HCT116 (cell line): ENCODE results near the gene DCUN1D5. TPM values are rescaled to one million over a fixed set of nuclear protein-coding genes. Genes with fewer than 3 reads are reported as not detected.
A peak's percentile ranks its signal among the peaks of the same experiment; 100 is the strongest.

ENCODE experiments used
- ATAC-seq: fragments of 200-7000 bp; cut with Tn5 transposase; 2 replicates; pipeline ENCODE4 v1.9.1; 2020; ENCODE audit warnings: mild to moderate bottlenecking, moderate library complexity
- BruUV-seq: library from RNA; stranded (reverse); fragments of 400-500 nt; replicated peaks from 2 replicates; lab custom pipeline; 2021; lab: Mats Ljungman, UMichigan
- CTCF ChIA-PET: fragments of 300-600 bp; sonication (Branson Sonifier 250); formaldehyde crosslinking; loops from one replicate; lab custom pipeline; 2021; ENCODE audit warnings: antibody characterized with exemption; lab: Charles Lee
- POLR2A ChIA-PET: fragments of 300-600, 350-600 bp; sonication (Branson Sonifier 250); formaldehyde crosslinking; loops from one replicate; lab custom pipeline; 2021; ENCODE audit warnings: antibody characterized with exemption; lab: Charles Lee
- RAD21 ChIA-PET, 2 experiments: fragments of 300-600 bp; sonication (Branson Sonifier 250); formaldehyde crosslinking; loops; one replicate each; lab custom pipeline; 2023; ENCODE audit warnings: low total read pairs in 2 of 2; ENCODE audit not compliant: uncharacterized antibody in 2 of 2, unreplicated experiment in 2 of 2, low non-redundant PET in 1 of 2; lab: Charles Lee
- DNase-seq: peaks from one replicate; pipeline ENCODE4 v3.0.0-alpha.2; 2010; ENCODE audit warnings: low read depth, low spot score
- H2AFZ ChIP-seq: fragments of 200-600 bp; shearing (Covaris generic), sonication (generic); 2 replicates; pipeline ENCODE4 v1.6.1; 2017; ENCODE audit warnings: low read depth, mixed run types, mixed read lengths, antibody characterized with exemption, low read length; ENCODE audit not compliant: poor library complexity, severe bottlenecking
- H3K27ac ChIP-seq: 2 replicates; pipeline ENCODE4 v1.5.1; 2012; ENCODE audit warnings: low read depth, low read length
- H3K27me3 ChIP-seq: fragments of 200-600 bp; sonication (generic); 2 replicates; pipeline ENCODE4 v1.6.1; 2016; ENCODE audit warnings: mixed run types, low read length, mixed read lengths; ENCODE audit not compliant: insufficient read depth
- H3K36me3 ChIP-seq, 2 experiments: fragments of 200-500 bp in 1 of 2; fragments of 200-600 bp in 1 of 2; sonication (Bioruptor generic) in 1 of 2; sonication (generic) in 1 of 2; 2 replicates each; pipeline versions ENCODE4 v1.5.1 to v1.6.1; 2014 to 2016; ENCODE audit warnings: low read length in 2 of 2, inconsistent platforms in 1 of 2, mixed read lengths in 1 of 2, mixed run types in 1 of 2; ENCODE audit not compliant: insufficient read depth in 2 of 2, control insufficient read depth in 1 of 2
- H3K4me1 ChIP-seq, 2 experiments: fragments of 200-600 bp in 1 of 2; sonication (generic) in 1 of 2; 2 replicates each; pipeline versions ENCODE4 v1.5.1 to v1.6.1; 2012 to 2017; ENCODE audit warnings: low read length in 2 of 2, inconsistent platforms in 1 of 2, mild to moderate bottlenecking in 1 of 2, mixed read lengths in 1 of 2, mixed run types in 1 of 2, moderate library complexity in 1 of 2; ENCODE audit not compliant: insufficient read depth in 2 of 2, control insufficient read depth in 1 of 2
- H3K4me2 ChIP-seq: fragments of 200-600 bp; sonication (generic); 2 replicates; pipeline ENCODE4 v1.6.1; 2017; ENCODE audit warnings: mixed run types, low read length, mixed read lengths
- H3K4me3 ChIP-seq, 2 experiments: fragments of 200-600 bp in 1 of 2; sonication (generic) in 1 of 2; replicated peaks in 1 of 2; 2 replicates each; pipeline ENCODE4 v1.5.1; 2011 to 2016; ENCODE audit warnings: low read length in 2 of 2, control low read depth in 1 of 2, low read depth in 1 of 2, mild to moderate bottlenecking in 1 of 2, mixed read lengths in 1 of 2, mixed run types in 1 of 2
- H3K79me2 ChIP-seq: fragments of 200-600 bp; sonication (generic); 2 replicates; pipeline ENCODE4 v1.6.1; 2017; ENCODE audit warnings: mild to moderate bottlenecking, mixed run types, low read length, moderate library complexity, mixed read lengths; ENCODE audit not compliant: insufficient read depth
- H3K9ac ChIP-seq: fragments of 200-600 bp; sonication (generic); 2 replicates; pipeline ENCODE4 v1.6.1; 2016; ENCODE audit warnings: low read length, mixed read lengths
- H3K9me2 ChIP-seq: fragments of 200-600 bp; sonication (generic), shearing (Covaris generic); 2 replicates; pipeline ENCODE4 v1.6.1; 2017; ENCODE audit warnings: mixed run types, mild to moderate bottlenecking, moderate library complexity; ENCODE audit not compliant: insufficient read depth
- H3K9me3 ChIP-seq, 2 experiments: fragments of 200-500 bp in 1 of 2; fragments of 200-600 bp in 1 of 2; sonication (Bioruptor generic) in 1 of 2; sonication (generic) in 1 of 2; 2 replicates each; pipeline ENCODE4 v1.6.1; 2014 to 2017; ENCODE audit warnings: low read length in 2 of 2, mixed read lengths in 2 of 2, inconsistent platforms in 1 of 2, low read depth in 1 of 2, mild to moderate bottlenecking in 1 of 2, mixed run types in 1 of 2, moderate library complexity in 1 of 2; ENCODE audit not compliant: control insufficient read depth in 1 of 2, insufficient read depth in 1 of 2
- H4K20me1 ChIP-seq: fragments of 200-600 bp; sonication (generic), shearing (Covaris generic); 2 replicates; pipeline ENCODE4 v1.6.1; 2017; ENCODE audit warnings: mixed run types, mild to moderate bottlenecking, moderate library complexity; ENCODE audit not compliant: insufficient read depth
- CBX3 ChIP-seq: IDR thresholded peaks from 2 replicates; pipeline ENCODE4 v1.6.1; 2012; ENCODE audit warnings: low read depth
- CTCF ChIP-seq, 3 experiments: fragments of 200-600 bp in 1 of 3; sonication (generic) in 1 of 3; IDR thresholded peaks in 2 of 3; conservative IDR thresholded peaks in 1 of 3; 2 replicates each; pipeline ENCODE4 v1.5.1; 2012 to 2017; ENCODE audit warnings: low read depth in 2 of 3, low read length in 2 of 3, antibody characterized with exemption in 1 of 3, borderline replicate concordance in 1 of 3, control low read depth in 1 of 3, mild to moderate bottlenecking in 1 of 3, mixed read lengths in 1 of 3, mixed run types in 1 of 3, moderate library complexity in 1 of 3; ENCODE audit not compliant: insufficient read depth in 1 of 3
- ELF1 ChIP-seq: IDR thresholded peaks from 2 replicates; pipeline ENCODE4 v1.6.1; 2012; ENCODE audit warnings: low read depth, borderline replicate concordance
- EZH2 ChIP-seq: fragments of 200-600 bp; sonication (generic); IDR thresholded peaks from 2 replicates; pipeline ENCODE4 v1.6.1; 2017; ENCODE audit warnings: antibody characterized with exemption, mixed run types
- FOSL1 ChIP-seq: IDR thresholded peaks from 2 replicates; pipeline ENCODE4 v1.6.1; 2012; ENCODE audit warnings: low read depth
- JUND ChIP-seq: IDR thresholded peaks from 2 replicates; pipeline ENCODE4 v1.6.1; 2012
- POLR2A ChIP-seq: IDR thresholded peaks from 2 replicates; pipeline ENCODE4 v1.7.0; 2011; ENCODE audit warnings: borderline replicate concordance; ENCODE audit not compliant: insufficient read depth, insufficient read length; ENCODE audit errors: extremely low read depth
- RAD21 ChIP-seq: IDR thresholded peaks from 2 replicates; pipeline ENCODE4 v1.6.1; 2012; ENCODE audit warnings: low read depth, mild to moderate bottlenecking
- SP1 ChIP-seq: IDR thresholded peaks from 2 replicates; pipeline ENCODE4 v1.6.1; 2012; ENCODE audit warnings: low read depth
- SRF ChIP-seq: IDR thresholded peaks from 2 replicates; pipeline ENCODE4 v1.6.1; 2012; ENCODE audit warnings: low read depth
- TCF7L2 ChIP-seq: IDR thresholded peaks from 2 replicates; pipeline ENCODE4 v1.7.0; 2011; ENCODE audit warnings: borderline replicate concordance, inconsistent platforms; ENCODE audit not compliant: insufficient read depth, insufficient read length; ENCODE audit errors: extremely low read depth
- YY1 ChIP-seq: IDR thresholded peaks from 2 replicates; pipeline ENCODE4 v1.6.1; 2011; ENCODE audit warnings: low read length, low read depth, moderate library complexity, mild to moderate bottlenecking; ENCODE audit not compliant: insufficient replicate concordance; ENCODE audit errors: extremely low read depth
- ZBTB33 ChIP-seq: IDR thresholded peaks from 2 replicates; pipeline ENCODE4 v1.6.1; 2011; ENCODE audit warnings: mild to moderate bottlenecking, low read length, moderate library complexity; ENCODE audit not compliant: insufficient replicate concordance; ENCODE audit errors: extremely low read depth
- ZFX ChIP-seq: fragments of 450-650 bp; IDR thresholded peaks from 2 replicates; pipeline ENCODE4 v1.6.1; 2017
- ZNF274 ChIP-seq: fragments of 200-500 bp; sonication (Bioruptor generic); IDR thresholded peaks from 2 replicates; pipeline ENCODE4 v1.6.1; 2014; ENCODE audit warnings: mild to moderate bottlenecking, low read depth, low read length, inconsistent platforms
- intact Hi-C: fragments of 100-400 bp; cut with micrococcal nuclease; formaldehyde crosslinking; loops from 2 replicates; pipeline ENCODE4 v1.10.0; 2022
- total RNA-seq: library from RNA; stranded (reverse); gene quantifications from one replicate; pipeline ENCODE4 v1.2.1, GENCODE V29; 2021; ENCODE audit not compliant: unreplicated experiment

DCUN1D5 gene
- total RNA-seq, 1 experiment from 2014 or later: 60.1 TPM

GRCh38 chr11:103110391-103110790, 18.4 kb upstream of the DCUN1D5 start:
- no peak overlapping the region for H3K9ac ChIP-seq
- ChIA-PET CTCF (no interaction called here), RAD21 (no interaction called here), POLR2A (no interaction called here)
- DNase-seq (no peak), ATAC-seq (no peak)
- peaks cover 0 to 7% of the 10 kb centered on the region in 2 experiments; a peak in 1 of 4 replicates for H3K4me1 ChIP-seq
- no peaks in the 10 kb centered on the region for H3K9me2 ChIP-seq
- no peak overlapping the region for H3K4me2 ChIP-seq
- no peaks in the 10 kb centered on the region for H3K27me3 ChIP-seq
- H3K27ac ChIP-seq: no peak overlapping the region
- intact Hi-C loops: no loop called here
- H3K9me3 ChIP-seq: no peaks in the 10 kb centered on the region
- no peak overlapping the region for H3K4me3 ChIP-seq
- no peaks in the 10 kb centered on the region for H3K79me2 ChIP-seq
- no peak overlapping the region for H2AFZ ChIP-seq
- BruUV-seq: no TSS peak
- TF ChIP-seq SP1 (no peak), CTCF (IDR thresholded peaks at IDR 0.05 in 2 of 3, conservative IDR thresholded peaks at IDR 0.05 in 1 of 3; ENCODE audit: borderline replicate concordance in 1 of 3, insufficient read depth in 1 of 3, low read depth in 2 of 3, low read length in 2 of 3) (peak in 1 of 3 experiments; percentile 19; a peak in 1 of 6 replicates)
- no peaks in the 10 kb centered on the region for H3K36me3 ChIP-seq
- H4K20me1 ChIP-seq: no peaks in the 10 kb centered on the region

- peaks cover 0 to 7% of the 10 kb centered on the region in 2 experiments; a peak in 1 of 4 replicates for H3K4me1 ChIP-seq
- peak overlapping the region; percentile 69 for H3K4me2 ChIP-seq
- no peaks in the 10 kb centered on the region for H3K9me2 ChIP-seq
- intact Hi-C loops: loop anchor here (2.0 to 5.0 kb wide), 2 partner anchors 17 to 497 kb away; partner anchors contain the start of gene DCUN1D5
- no peaks in the 10 kb centered on the region for H3K79me2 ChIP-seq
- peak overlapping the region; percentile 34 to 46 for H3K4me3 ChIP-seq
- H2AFZ ChIP-seq: peak overlapping the region; percentile 56
- DNase-seq: no peak
- H3K36me3 ChIP-seq: no peaks in the 10 kb centered on the region
- no peak overlapping the region for H3K9ac ChIP-seq
- ChIA-PET POLR2A (interaction anchor here (1.0 kb wide), 1 partner anchor 18 kb away, joined by 7 read pairs; the partner anchor contains the start of gene DCUN1D5), CTCF (interaction anchor here (0.8 kb wide), 1 partner anchor 9 kb away, joined by 3 read pairs; no protein-coding TSS in a partner anchor), RAD21 (interaction anchor here in 1 of 2 experiments (0.5 kb wide), 1 partner anchor 89 kb away, joined by 3 read pairs; no protein-coding TSS in a partner anchor)
- H3K27ac ChIP-seq: no peak overlapping the region
- H3K9me3 ChIP-seq: no peaks in the 10 kb centered on the region
- BruUV-seq: no TSS peak
- H3K27me3 ChIP-seq: no peaks in the 10 kb centered on the region
- no peaks in the 10 kb centered on the region for H4K20me1 ChIP-seq
- ATAC-seq: no peak
- TF ChIP-seq FOSL1 (no peak), SRF (no peak), YY1 (no peak), JUND (no peak), ELF1 (no peak), ZNF274 (no peak), CBX3 (no peak), ZBTB33 (no peak), ZFX (no peak), POLR2A (no peak), RAD21 (no peak), SP1 (no peak), EZH2 (no peak), TCF7L2 (no peak)
Observed at GRCh38 chr11:103109818-103110388, 17.9 kb upstream of the DCUN1D5 start.
